Stimulated activated CD8-positive, alpha-beta memory T cell treated with anti-CD3 and anti-CD28 coated beads, Interleukin-15, amount 100 ng/mL, for 48 hours (primary cell): ENCODE measurements around the gene ZNF423.

Source experiments
- DNase-seq, 2 donors: peaks; one replicate each; pipeline ENCODE4 v3.0.0-alpha.2; 2020; ENCODE audit warnings: low read depth in 2 of 2

Gene ZNF423

GRCh38 chr16:49602201-49602975 lies 253.5 kb downstream of the ZNF423 start:
- DNase-seq, result no peak

GRCh38 chr16:49601576-49601975 lies 254.3 kb downstream of the ZNF423 start:
- no peak for DNase-seq

DNA sequence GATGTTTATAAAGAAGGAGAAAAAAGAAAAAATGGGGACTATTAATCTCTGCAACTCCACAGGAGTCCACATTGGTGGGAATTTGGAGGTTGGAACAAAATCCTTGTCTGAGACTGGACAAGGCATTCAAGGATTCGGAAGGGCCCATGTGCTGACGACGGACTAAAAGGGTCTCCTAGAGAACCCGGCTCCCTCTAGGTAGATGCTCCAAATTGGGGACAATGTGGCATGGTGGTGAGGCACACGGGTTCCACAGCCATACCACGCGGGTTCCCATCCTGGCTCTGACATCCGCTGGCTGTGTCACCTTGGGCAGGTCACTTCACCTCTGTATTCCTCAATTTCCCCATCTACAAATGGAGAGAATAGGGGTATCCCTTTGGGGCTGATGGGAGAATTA lies 254.9 kb downstream of the ZNF423 start:
- DNase-seq, result no peak

GRCh38 chr16:49600536-49600935 lies 255.4 kb downstream of the ZNF423 start:
- no peak for DNase-seq

DNA sequence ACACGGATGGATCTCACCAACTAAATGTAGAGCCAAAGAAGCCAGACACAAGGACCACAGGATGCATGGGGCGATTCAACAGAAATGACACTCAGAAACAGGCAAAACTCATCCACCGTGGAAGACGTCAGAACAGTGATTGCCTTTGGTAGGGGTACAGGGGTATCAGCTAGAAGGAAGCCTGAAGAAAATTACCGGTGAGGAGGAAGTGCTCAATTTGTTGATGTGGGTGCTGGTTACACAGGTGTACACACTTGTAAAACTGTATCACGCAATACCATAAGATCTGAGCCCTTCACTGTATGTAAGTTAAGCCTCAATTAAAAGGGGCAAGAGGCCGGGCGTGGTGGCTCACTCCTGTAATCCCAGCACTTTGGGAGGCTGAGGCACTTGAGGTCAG lies 256.2 kb downstream of the ZNF423 start:
- no peak for DNase-seq

GRCh38 chr16:49599281-49599680 lies 256.6 kb downstream of the ZNF423 start:
- DNase-seq, result no peak

DNA sequence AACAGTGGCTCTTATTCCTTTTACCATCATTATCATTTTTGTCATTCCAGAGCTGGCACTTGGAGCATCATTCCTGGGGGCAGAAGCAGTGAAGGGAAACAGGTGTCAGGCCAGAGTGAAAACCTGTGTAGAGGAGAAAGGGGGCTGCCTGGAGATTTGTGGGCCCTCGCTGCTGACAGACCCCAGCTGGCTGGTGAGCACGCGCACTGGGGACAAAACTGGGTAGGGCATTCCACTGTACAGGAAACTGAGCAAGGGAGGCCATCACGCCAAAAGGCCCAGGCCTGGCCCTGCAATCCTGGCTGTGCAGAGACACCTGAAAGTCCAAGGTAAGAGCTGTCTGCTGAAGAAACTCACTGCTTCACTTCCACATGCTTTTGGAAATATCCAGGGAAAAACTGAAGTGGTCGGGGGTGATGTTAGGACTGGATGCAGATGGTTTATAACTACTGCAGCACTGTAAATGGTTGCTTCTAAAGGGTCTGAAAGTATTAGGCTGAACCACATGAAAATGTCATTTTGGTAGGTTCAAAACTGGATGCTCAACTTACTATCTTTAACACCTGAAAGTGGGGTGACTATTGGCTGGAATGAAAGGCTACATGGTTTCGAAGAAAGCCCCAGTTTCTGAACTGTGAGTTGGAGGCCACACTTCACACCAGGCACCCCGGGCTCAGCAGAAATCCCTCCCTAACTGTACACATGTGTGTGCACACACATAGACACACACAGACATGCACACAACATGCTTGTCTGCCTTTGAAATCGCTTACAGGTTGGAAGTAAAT lies 257.3 kb downstream of the ZNF423 start:
- no peak for DNase-seq

GRCh38 chr16:49597796-49598195 lies 258.1 kb downstream of the ZNF423 start:
- DNase-seq, result no peak

GRCh38 chr16:49596648-49597291 lies 259.1 kb downstream of the ZNF423 start:
- DNase-seq, result no peak

- no peak for DNase-seq
Observed at GRCh38 chr16:49596068-49596467, 259.8 kb downstream of the ZNF423 start.

DNA sequence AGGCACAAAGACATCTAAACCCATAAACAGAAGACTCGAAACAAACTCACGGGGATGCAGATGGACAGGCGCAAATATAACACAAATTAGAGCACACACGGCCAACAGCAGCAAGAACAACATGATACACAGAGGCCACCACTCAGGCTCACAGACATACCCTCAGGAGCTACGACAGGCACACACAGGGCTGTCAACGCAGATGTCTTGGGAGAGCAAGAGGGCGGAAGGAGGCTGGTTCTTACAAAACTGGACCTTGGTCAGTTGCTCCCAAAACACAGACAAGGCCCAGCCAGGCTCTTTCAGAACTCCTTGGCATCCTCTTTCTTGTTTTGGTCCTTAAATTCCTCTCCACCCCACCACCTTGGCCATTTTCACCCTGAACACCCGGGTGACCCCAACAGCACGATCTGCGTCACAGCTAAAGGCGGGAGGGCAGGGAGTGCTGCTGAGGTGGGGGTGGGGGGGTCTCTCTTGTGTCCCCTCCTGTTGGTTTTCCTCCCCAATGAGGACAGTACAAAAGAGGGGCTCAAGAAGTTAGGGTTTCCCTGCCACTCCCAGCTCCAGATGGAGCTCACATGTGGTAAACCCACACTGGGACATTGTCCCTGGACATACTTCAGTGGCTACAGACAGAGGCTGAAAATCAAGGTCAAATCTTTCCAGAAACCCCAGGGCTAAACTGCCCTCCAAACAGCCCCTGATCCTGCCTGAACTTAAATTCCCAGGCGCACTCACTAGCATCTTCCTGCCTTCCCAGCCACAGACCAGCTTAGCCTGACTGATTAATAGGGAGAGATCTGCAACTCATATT lies 261.0 kb downstream of the ZNF423 start:
- no peak for DNase-seq

- no peak for DNase-seq
Observed at GRCh38 chr16:49594153-49594552, 261.8 kb downstream of the ZNF423 start.

DNA sequence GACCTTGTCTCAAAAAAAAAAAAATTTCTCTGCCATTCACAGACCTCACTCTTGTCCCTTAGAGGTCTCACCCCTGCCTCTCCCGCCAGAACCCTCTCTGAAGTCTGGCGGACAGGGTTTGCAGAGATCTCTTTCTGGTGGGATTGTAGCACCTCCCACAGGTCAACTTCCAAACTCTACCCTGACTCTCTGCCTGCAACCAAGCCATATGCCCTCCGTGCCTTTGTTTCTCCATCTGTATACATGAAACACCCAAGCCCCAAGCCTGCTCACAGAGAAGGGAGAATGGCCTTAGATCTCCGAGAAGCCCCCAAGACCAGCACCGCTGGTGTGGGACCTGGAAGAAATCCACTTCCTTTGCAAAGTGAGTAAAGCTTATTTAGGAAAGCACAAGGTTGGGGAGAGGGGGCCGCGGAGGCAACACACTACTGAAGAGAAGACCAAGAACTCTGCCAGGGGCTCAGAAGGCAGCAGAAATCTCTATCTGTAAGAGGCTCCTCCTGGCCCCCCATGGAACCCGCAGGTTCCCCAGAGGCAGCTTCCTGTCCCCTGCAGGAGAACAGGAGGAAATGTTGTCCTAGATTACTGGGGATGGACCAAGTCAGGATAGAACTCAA lies 262.4 kb downstream of the ZNF423 start:
- no peak for DNase-seq

DNA sequence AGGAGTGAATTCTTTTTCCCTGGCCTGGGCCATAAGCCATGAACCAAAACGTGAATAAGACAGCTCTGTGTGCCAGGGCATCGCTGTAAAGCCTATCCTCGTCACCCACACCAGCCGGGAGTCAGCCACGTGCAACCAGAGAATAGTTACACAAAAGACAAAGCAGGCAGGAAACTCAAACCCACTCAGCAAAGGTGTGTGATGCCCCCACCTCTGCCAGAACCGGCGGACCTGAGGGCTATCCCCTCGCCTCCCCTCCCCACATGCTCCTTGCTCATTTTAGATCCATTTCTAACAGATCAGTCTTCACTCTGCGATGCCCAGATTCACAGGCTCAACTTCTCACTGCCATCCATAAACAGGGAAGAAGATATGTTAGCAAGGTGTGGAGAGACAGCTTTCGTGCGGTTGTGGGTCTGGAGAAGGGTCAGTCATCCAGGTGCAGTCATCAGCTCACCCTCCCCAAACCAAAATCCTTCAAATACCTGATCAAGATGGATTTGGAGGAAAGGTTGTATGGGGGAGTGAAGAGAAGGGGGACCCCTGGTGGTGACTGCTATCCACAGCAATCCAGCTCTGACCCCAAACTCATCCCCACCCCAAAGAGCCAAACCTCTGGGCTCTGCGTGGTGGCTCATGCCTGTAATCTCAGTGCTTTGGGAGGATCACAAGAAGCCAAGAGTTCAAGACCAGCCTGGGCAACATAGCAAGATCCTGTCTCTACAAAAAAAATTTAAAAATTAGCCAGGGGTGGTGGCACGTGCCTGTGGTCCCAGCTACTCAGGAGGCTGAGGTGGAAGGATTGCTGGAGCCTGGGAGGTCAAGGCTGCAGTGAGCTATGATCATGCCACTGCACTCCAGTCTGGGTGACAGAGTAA lies 263.1 kb downstream of the ZNF423 start:
- DNase-seq, result no peak

GRCh38 chr16:49590166-49590871 lies 265.6 kb downstream of the ZNF423 start:
- no peak for DNase-seq

DNA sequence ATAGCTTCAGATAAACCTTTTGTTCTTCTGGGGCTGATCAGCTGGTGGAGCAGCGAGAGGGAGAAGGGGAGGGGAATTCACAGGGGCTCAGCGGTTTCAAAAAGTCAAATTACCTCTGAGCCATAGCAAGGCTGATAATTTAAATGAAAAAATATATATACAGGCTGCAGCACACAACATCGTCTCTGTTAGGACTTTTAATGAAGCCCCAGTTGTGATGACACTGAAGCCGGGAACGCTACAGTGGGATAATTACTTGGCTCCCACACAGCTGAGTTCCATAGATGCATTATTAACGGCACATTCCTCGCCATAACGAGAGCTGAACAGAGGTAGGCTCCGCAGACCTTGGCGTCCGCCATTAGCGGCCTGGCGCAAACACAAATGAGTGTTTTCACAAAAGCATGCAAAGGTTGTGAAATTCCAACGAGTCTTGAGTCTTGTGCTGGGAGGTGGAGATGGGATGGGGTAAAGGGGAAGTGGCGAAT lies 266.3 kb downstream of the ZNF423 start:
- DNase-seq, result no peak

DNA sequence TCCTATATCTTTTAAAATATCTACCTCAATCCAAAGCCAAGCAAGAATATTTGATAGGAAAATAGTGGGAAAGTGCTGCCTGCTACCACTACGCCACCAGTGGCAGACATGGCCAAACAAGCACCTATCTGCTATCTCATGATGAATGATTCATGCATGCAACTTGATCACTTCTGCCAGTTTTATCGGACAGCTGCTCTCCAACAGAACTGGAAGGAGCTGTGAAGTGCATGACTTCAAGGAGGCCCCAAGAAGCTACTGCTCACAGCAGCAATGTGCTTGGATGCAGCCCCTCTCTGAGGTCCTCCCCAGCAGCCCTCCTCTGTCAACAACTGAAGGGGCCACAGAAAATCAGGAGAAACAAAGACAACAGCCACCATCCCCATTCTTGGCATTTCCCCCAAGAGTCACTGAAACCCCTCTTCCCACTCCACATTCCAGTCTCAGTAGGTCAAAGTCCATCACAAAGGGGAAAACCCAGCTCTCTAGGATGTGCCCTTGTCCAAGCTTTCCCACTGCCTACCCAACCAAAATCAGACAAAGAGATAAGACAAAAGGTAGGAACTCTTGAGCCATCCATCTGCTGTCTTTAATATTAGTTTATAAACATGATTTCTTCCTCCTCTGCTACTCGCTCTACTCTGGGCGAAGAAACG lies 267.1 kb downstream of the ZNF423 start:
- no peak for DNase-seq

GRCh38 chr16:49588026-49588425 lies 267.9 kb downstream of the ZNF423 start:
- DNase-seq, result no peak

DNA sequence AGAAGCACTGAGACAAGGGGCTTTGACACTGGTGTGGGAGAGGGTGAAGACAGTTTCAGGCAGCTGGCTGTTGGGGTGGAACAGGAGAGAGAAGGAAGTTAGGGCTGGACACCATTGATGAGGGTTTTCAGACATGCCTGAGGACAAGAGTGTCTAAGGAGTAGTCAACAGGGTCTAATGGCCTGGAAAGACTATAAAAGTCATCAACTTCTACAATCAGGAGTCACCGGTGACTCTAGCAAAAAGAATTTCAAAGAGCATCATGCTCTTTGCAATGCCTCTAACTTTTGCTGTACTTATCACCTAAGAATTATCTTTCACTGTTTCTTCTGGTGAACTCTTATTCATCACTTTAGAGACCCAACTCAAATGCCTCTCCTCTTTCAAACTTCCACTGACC lies 268.4 kb downstream of the ZNF423 start:
- DNase-seq, result no peak
